Peyer's patch (tissue), 4 donors: ENCODE measurements around the gene NBPF1.
"Not testable (repeated sequence)": the region's sequence is repeated elsewhere in the genome, so short reads cannot be mapped to it uniquely, and the experiment has no call there.

Experiments
- CTCF ChIP-seq, 6 experiments: fragments of 450-650 bp in 4 of 6; fragments of 200-600 bp in 2 of 6; sonication (generic) in 1 of 6; IDR thresholded peaks; one replicate each; pipeline ENCODE4 v1.5.1; 2017 to 2019; ENCODE audit warnings: antibody characterized with exemption in 6 of 6, mild to moderate bottlenecking in 3 of 6, moderate library complexity in 1 of 6
- POLR2A ChIP-seq, 2 donors: fragments of 450-650 bp; IDR thresholded peaks; one replicate each; pipeline ENCODE4 v1.5.1; 2017; ENCODE audit warnings: antibody characterized with exemption in 2 of 2, mild to moderate bottlenecking in 2 of 2, moderate library complexity in 2 of 2

- TF ChIP-seq CTCF, POLR2A (IDR thresholded peaks at IDR 0.05): not testable (repeated sequence)
Observed at GRCh38 chr1:16648756-16649155, 35.4 kb upstream of the NBPF1 start.
